ENCODE measurements around the gene RNASEL.

GRCh38 chr1:182602935-182603645 is 14.0 kb upstream of the RNASEL start:
- TF ChIP-seq CTCF (IDR thresholded peaks at IDR 0.05) (no peak), ZFX (IDR thresholded peaks at IDR 0.05; ENCODE audit: borderline replicate concordance) (no peak)

All from 22Rv1 (cell line).